ENCODE data around the gene DPM2. TPM values are rescaled to one million over a fixed set of nuclear protein-coding genes. Genes with fewer than 3 reads are reported as not detected.

The DPM2 gene
- total and polyA plus RNA-seq, 4 donors, result 20.5 to 51.3 (median 50.9) TPM

- no peak for ATAC-seq (ENCODE audit: insufficient read depth, low FRiP score)
- peaks cover 0 to 8% (median 6%) of the 10 kb centered on the region in 5 donors for H3K4me1 ChIP-seq (ENCODE audit: control insufficient read depth in 5 of 5, insufficient read depth in 5 of 5, low read length in 5 of 5)
- no peak overlapping the region for H3K9ac ChIP-seq (ENCODE audit: insufficient read depth in 1 of 2, low read length in 2 of 2)
- H3K27ac ChIP-seq (ENCODE audit: low read depth in 1 of 2, low read length in 1 of 2), result no peak overlapping the region
- no peak for TF ChIP-seq CTCF (IDR thresholded peaks at IDR 0.05; ENCODE audit: control extremely low read depth, extremely low read depth)
- no peak for DNase-seq
- H3K9me3 ChIP-seq (ENCODE audit: control insufficient read depth in 4 of 4, insufficient read depth in 3 of 4, low read length in 3 of 4), result no peaks in the 10 kb centered on the region
- no peak overlapping the region for H3K4me3 ChIP-seq
- H3K27me3 ChIP-seq (ENCODE audit: control insufficient read depth in 3 of 3, insufficient read depth in 3 of 3, low read length in 2 of 3), result no peaks in the 10 kb centered on the region
- 84 to 95% methylated on average over 3 of the region's 3 CpGs for WGBS, 2 donors
- no peaks in the 10 kb centered on the region for H3K36me3 ChIP-seq (ENCODE audit: control insufficient read depth in 4 of 4, insufficient read depth in 4 of 4, low read length in 4 of 4)
Measured at GRCh38 chr9:127985011-127985410, 47.4 kb upstream of the DPM2 start.

- Histone ChIP-seq H3K36me3 (ENCODE audit: control insufficient read depth in 4 of 4, insufficient read depth in 4 of 4, low read length in 4 of 4) (no peaks in the 10 kb centered on the region), H3K9me3 (ENCODE audit: control insufficient read depth in 4 of 4, insufficient read depth in 3 of 4, low read length in 3 of 4) (no peaks in the 10 kb centered on the region), H3K27ac (ENCODE audit: low read depth in 1 of 2, low read length in 1 of 2) (no peak overlapping the region), H3K27me3 (ENCODE audit: control insufficient read depth in 3 of 3, insufficient read depth in 3 of 3, low read length in 2 of 3) (no peaks in the 10 kb centered on the region), H3K4me3 (no peak overlapping the region), H3K4me1 (ENCODE audit: control insufficient read depth in 5 of 5, insufficient read depth in 5 of 5, low read length in 5 of 5) (peaks cover 0 to 17% (median 6%) of the 10 kb centered on the region in 5 donors), H3K9ac (ENCODE audit: insufficient read depth in 1 of 2, low read length in 2 of 2) (no peak overlapping the region)
- no peak for TF ChIP-seq CTCF (IDR thresholded peaks at IDR 0.05; ENCODE audit: control extremely low read depth, extremely low read depth)
- WGBS, 2 donors, result 92 to 93% methylated on average over 9 of the region's 9 CpGs
- ATAC-seq (ENCODE audit: insufficient read depth, low FRiP score) (no peak), DNase-seq (no peak)
Measured at GRCh38 chr9:127983847-127984289, 46.2 kb upstream of the DPM2 start.

GRCh38 chr9:127982912-127983311, 45.3 kb upstream of the DPM2 start:
- no peak for DNase-seq

More at GRCh38 chr9:127982912-127983311, 45.3 kb upstream of the DPM2 start:
- WGBS, 2 donors, result 50 to 54% methylated on average over 1 of the region's 1 CpG
- Histone ChIP-seq H3K4me1 (ENCODE audit: control insufficient read depth in 5 of 5, insufficient read depth in 5 of 5, low read length in 5 of 5) (peaks cover 0 to 27% (median 7%) of the 10 kb centered on the region in 5 donors), H3K27me3 (ENCODE audit: control insufficient read depth in 3 of 3, insufficient read depth in 3 of 3, low read length in 2 of 3) (no peaks in the 10 kb centered on the region), H3K4me3 (no peak overlapping the region), H3K9ac (ENCODE audit: insufficient read depth in 1 of 2, low read length in 2 of 2) (no peak overlapping the region), H3K27ac (ENCODE audit: low read depth in 1 of 2, low read length in 1 of 2) (no peak overlapping the region), H3K36me3 (ENCODE audit: control insufficient read depth in 4 of 4, insufficient read depth in 4 of 4, low read length in 4 of 4) (no peaks in the 10 kb centered on the region), H3K9me3 (ENCODE audit: control insufficient read depth in 4 of 4, insufficient read depth in 3 of 4, low read length in 3 of 4) (no peaks in the 10 kb centered on the region)
- no peak for TF ChIP-seq CTCF (IDR thresholded peaks at IDR 0.05; ENCODE audit: control extremely low read depth, extremely low read depth)
- no peak for ATAC-seq (ENCODE audit: insufficient read depth, low FRiP score)
